DMS53 treated with DMSO at 0.1 percent for 48 hours (cell line): Measurements from ENCODE around the gene PPP1R1C.

Experiments used
- DNase-seq: peaks from one replicate; lab custom pipeline; 2025; ENCODE audit not compliant: unreplicated experiment; lab: John Stamatoyannopoulos, UW

The PPP1R1C gene

DNA sequence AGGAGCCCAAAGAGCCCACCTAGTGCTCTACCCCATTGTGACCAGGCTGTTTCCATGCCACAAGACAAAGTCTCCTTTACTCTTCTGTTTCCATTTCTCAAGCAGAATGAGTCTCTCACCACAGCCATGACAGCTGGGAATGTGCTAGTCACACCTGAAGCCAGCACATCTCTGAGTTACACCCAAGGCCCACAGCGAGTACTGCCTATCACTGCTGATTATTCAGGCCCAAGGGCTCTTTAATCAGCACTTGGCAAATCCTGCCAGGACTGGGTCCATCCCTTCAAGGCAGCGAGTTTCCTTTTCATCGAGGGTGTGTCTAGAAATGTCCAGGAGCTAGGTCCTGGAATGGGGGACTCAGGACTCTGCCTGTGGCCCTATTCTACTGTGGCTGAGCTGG lies 14.6 kb upstream of the PPP1R1C start:
- DNase-seq, result no peak

DNA sequence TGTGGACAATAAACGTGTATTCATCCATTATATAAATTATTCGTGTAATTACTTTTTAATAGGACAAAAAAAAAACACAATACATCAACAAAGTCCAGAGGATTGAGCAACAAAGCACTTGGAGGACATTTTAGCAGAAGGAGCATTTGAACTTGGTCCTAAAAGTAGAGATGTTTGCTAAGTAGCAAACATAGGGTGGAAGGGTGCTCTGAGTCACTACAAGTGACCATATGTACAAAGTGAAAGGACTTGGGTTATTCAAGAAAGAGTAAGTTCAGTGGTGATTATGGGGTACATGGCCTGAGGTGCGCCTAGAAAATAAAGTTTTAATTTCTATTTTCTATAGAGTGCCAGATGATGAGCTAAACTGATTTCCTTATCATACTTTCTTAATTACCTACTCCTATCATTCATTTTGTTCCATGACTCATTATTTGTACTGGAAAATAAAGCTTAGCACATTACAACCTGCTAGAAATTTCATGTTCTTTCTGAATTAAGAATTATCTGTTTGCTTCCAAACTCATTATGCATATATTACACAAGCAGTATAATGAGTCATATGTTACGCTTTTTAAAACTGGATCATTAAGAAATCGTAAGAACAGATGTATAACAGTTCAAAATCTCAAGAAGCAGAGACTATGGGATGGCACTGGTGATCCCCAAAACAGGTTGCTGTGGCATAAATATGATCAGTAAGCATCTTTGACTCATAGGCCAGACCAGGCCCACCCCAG lies 13.1 kb upstream of the PPP1R1C start:
- DNase-seq, result no peak

GRCh38 chr2:181973171-181973783 lies 12.4 kb upstream of the PPP1R1C start:
- DNase-seq, result no peak

GRCh38 chr2:181977661-181978350 lies 7.8 kb upstream of the PPP1R1C start:
- no peak for DNase-seq

- DNase-seq, result no peak
These were observed 7.1 kb upstream of the PPP1R1C start for GRCh38 chr2:181978351-181979150.

DNA sequence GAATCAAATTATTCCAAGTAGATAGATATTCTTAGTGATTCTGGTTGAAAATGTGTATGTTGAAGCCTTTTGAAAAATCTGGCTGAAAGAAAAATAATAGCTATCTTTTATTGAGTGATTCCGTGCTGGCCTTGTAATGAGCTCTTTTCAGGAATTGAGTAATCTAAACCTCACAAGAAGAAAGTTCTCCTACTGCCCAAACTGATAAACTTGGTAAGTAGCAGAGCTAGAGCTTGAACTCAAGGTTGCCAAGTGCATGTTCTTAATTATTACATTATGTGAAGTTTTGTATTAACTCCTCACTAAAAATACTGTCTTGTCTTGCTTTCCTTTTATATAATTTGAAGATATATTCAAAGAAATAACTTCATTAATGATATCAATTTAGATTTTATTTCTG lies 1.6 kb upstream of the PPP1R1C start:
- no peak for DNase-seq

GRCh38 chr2:181984814-181985631 lies 630 bp upstream of the PPP1R1C start:
- no peak for DNase-seq

DNA sequence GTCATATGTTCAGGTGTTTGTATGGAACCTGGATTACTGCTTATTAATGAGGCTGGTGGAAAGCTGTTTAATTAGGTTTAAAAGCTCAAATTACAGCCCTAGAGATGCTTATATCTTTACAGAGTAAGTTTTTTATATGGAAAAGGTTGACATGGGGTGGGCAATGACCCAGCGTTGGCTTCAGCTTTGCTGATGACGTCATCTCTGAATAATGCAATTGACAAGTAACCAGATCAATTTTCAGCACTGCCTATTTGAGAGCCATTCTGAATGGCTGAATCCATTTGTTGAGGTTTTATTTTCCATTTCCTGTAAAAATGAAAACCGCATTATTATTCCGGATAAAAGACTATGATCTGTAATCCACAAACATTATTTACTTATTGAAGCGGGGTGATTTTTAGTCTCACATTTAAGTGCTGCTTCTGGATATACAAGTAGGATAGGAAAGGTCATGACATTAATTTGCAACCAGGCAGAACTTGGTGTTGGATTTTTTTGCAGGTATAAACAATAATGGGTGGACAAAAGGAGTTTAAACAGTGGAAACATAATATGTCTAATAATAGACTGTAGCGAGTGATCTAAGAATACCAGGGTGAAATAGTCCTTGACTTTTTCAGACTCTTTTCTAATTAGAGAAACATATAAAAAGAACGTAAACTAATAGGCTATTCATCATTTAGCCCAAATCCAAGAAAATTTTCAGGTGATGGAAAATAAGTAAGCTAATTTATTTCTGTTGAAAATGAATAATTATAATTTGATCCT lies 2.7 kb downstream of the PPP1R1C start:
- DNase-seq, result no peak

DNA sequence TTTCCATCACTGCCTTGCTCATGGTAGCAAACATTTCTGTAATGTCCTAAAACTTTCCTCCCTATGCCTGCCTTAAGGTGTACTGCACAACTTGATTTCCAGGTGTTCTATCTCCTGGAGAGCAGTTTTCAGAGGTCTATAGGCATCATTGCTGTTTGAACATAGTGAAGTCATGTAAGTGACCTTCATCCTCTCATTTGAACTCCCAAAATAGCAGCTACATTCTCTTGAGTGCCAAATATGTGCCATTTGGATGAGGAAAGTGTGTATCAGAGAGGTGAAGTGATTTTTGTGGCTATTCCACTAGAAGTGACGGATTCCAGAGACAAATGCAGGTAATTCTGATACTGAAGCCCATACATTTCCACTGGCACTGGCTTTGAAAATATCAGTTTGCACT lies 3.4 kb downstream of the PPP1R1C start:
- no peak for DNase-seq

DNA sequence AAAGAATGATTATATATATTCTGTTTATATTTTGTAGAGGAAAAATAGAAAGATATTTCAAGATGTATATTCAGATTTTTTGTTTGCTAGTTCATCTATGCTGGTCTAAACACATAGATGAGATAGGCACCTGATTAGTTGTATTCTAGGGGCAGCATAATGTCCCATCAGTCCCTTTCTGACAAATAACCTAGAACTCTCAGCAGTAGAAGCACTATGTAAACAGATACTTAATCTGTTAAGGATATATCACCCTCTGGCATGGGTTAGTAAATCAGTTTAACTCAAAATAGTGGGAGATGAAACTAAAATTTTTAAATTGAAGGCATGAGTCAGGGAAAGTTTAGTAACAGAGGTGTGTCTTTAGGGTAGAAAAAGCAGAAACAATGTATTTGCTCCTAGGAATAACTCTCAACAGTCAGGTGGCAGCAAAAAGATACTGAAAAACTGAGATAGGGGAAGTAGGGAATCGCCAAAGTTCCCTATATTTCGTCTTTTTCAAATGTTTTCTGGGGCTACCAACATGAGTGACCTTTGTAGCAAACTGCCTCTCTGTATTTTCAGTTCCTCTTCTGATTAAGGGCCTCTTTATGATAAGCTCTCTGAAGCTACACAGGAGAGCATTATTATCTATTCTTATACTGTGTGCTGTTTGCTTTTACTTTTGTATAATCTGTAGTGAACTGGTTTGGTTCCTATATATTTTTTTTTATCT lies 5.7 kb downstream of the PPP1R1C start:
- DNase-seq, result no peak

DNA sequence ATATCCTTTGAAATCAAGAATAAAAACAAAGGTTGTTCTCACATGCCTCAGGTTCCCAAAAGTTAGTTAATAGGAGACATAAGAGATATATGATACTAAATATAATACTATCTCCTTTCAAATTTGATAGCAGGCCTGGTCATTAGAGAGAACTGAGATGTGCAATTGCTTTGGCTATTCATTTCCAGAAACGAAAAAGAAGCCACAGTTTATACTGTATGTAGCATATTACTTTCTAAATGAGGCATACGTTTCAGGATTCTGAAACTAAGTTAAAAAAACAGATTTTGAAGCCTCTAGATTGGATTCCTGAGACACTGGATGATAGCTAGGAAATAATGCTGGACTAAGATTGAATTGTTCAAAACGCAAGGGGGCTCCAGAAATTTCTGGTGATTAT lies 7.1 kb downstream of the PPP1R1C start:
- no peak for DNase-seq

DNA sequence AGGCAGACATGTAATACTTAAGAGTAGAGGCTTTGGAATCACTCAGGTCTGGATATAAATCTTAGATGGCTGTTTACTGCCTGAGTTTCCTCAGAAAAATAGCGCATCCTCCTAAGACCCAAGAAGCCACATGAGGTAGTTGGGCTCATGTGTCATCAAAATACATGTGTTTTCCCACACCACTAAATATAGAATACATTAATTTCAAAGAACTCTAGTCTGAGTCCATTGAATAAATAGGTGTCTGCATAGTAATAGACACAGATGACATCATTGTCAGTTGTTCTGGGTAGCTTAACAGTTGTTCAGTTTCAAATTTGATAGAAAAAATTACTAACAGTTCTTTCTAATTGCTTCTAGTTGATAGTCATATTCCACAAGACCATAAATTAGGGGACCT lies 9.6 kb downstream of the PPP1R1C start:
- DNase-seq, result no peak

GRCh38 chr2:181998041-181998835 lies 12.6 kb downstream of the PPP1R1C start:
- no peak for DNase-seq

GRCh38 chr2:181998891-181999654 lies 13.4 kb downstream of the PPP1R1C start:
- DNase-seq, result no peak

DNA sequence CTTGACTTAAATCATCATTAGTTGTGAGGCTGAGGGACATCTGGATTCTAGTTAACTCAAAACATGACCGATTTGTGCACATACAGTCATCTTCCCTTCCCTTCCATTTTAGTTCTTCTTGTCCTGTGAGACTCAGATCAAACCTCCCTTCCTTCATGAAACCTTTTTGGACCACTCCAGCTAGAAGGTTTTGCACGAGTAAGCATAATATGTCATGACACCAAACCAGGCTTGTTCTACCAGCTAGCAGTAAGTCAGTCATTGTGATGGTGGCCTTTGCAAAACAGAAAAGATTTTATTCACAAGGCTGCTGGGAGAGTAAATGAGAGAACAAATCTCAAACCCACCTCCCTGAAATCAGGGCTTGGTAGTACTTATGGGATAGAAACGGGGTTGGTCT lies 14.3 kb downstream of the PPP1R1C start:
- no peak for DNase-seq

GRCh38 chr2:182004945-182005520 lies 19.4 kb downstream of the PPP1R1C start:
- DNase-seq, result no peak

DNA sequence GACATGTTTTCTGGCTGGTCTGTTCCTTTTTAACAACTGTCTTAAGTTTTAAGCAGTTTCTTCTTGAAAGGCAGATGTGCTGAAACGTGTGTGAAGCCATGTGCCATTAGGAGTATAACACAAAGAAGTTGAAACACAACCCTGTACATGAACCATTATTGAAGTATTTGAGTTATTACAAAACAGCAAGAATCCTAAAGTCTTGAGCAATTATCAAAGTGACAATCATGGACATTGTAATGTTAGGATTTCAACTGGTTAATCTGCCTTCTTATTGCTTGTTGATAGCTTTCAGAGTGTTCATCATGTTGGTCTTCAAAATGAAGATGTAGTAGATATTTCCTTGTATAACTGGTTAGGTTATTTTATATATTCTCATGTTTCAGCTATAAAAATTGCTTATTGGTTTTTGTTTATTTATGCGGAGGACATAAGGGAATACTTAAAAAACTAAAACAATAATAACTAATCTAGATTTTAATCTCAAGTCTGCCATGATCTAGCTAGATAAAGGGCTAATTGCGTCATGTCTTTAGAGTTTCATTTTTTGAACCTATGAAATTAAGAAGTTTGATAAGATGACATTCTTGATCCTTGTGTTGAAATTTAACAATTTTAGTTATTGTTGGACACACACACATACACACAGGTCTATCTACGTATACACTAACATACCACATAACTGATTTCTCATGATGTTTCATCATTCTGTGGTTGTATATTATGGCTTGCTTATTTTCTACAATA lies 21.1 kb downstream of the PPP1R1C start:
- no peak for DNase-seq
